Daoy (cell line): ENCODE measurements around the gene CEP192. TPM values are rescaled to one million over a fixed set of nuclear protein-coding genes. Genes with fewer than 3 reads are reported as not detected.
"Not testable (repeated sequence)": the region's sequence is repeated elsewhere in the genome, so short reads cannot be mapped to it uniquely, and the experiment has no call there.

Experiments
- DNase-seq: peaks from one replicate; pipeline ENCODE4 v3.0.0-alpha.2; 2015; ENCODE audit warnings: low read depth
- total RNA-seq: library from RNA; depleted of rRNA; stranded (reverse); fragments of >200 nt; shearing (Covaris generic); gene quantifications from 2 replicates; pipeline ENCODE4 v1.2.3, GENCODE V29; 2014

The CEP192 gene
- total RNA-seq, 1 experiment from 2014 or later = 20.7 TPM

GRCh38 chr18:12993439-12993838 lies 2.3 kb downstream of the CEP192 start:
- no peak for DNase-seq

- DNase-seq = no peak
Observed at GRCh38 chr18:12995424-12995823, 4.3 kb downstream of the CEP192 start.

DNA sequence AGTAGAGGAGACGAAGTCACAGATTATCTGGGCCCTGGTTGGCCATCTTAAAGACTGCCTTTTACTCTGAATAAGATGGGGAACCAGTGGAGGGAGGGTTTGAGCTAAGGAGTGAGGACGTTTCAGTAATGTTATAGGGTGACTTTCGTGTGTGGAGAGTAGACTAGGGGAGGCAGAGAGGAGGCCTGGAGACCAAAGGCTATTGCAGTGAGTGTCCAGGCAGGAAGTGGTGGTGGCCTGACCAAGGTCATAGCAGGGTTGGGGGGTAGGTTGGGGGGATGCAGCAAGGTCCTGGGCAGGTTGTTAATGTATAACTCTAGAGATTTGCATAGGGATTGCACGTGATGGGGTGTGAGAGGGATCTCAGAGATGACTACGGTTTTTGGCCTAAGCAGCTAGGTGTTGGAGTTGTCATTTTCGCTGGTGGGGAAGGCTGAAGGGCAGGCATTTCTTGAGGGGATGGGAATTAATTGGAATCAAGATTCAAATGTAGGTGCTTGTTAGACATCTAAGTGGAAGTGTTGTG lies 4.9 kb downstream of the CEP192 start:
- no peak for DNase-seq

DNA sequence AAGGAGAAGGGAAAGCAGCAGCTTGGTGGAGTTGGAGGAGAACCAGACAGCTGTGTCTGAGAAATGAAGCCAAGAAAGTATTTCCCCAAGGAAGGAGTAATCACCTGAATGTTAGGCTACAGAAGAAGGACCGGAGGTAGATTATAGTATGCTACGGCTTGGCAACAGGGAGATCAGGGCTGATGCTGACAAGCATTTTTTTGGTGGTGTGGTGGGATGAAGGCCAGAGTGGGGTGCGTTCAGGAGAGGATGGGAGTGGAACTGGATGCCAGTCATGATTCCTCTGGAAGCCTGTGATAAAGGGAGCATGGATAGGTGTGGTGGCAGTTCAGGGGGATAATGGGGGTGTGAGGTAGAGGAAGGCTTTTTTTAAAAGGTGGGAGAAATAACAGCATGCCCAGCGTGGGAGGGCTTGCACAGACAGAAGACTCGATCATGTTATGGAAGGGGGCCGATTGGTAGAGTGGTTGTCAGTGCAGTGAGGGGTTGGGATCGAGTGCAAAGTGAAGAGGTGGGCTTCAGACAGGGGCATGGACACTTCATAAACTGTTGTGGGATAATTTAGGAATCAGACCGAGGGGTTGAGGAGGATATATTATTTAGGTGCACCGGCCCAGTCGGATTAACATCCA lies 5.6 kb downstream of the CEP192 start:
- DNase-seq = no peak

DNA sequence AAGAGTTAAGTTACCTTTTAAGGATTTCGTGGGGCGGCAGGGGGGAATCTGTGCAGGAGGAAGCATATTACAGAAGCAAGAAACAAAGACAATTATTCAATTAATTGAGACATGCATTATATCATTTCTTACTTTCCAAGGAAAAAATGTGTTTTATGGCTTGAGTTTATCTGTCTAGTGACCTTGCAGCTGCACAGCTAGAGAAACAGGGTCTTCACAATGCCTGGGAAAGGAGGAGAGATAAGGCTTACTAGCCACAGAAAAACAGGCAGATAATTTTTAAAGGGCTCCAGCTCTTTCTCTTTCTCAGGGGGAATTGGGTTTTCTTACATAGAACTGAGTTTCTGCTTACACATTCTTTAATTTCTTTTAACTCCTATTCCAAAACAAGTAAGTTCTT lies 6.2 kb downstream of the CEP192 start:
- not testable (repeated sequence) for DNase-seq

DNA sequence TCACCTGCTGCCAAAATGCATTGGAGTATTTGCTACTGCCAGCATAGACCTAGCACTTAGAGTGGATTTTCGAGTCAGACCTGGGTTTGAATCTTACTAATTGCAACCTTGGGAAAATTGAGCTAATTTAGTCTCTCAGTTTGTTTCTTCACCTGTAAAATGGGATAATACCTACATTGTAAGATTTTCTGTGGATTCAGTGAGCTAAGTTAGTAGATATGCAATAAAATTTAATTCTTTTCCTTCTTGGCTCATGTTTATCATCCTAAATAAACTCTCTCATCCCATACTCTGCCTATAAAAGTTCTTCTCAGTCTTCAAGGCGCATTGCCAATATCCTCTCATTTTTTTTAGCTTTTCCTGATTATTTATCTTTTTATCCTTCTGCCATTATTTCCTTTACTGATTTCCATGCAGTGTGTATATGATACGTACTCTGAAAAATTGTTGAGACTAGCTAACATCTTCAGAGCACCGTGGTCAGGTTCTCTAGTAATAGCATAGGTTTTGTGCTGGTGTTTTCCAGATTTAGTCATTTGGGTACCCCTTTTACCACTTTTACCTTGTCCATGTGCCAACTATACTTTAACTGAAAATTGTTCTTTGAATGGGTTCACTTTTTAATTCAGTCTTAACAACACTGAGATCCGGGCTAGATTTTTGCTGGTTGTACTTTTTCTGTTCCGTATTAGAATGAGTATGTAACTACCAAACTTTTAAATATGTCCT lies 7.3 kb downstream of the CEP192 start:
- DNase-seq = no peak

DNA sequence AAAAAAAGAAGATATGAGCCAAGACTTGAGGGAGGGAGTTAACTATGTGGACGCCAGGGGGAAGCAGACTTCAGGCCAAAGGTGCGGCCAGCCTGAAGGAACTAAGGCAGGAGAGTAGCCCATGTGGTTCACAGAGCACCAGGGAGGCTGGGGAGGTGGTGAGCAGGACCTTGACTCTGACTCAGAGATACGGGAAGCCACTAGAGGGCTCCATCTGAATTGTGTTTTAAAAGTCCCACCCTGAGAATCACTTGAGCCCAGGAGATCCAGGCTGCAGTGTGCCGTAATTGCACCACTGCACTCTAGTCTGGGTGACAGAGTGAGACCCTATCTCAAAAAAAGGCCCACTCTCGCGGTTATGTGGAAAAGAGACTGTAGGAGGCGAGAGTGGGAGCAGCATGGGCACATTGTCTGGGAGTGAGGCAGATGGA lies 12.3 kb downstream of the CEP192 start:
- peak; percentile 41 for DNase-seq

DNA sequence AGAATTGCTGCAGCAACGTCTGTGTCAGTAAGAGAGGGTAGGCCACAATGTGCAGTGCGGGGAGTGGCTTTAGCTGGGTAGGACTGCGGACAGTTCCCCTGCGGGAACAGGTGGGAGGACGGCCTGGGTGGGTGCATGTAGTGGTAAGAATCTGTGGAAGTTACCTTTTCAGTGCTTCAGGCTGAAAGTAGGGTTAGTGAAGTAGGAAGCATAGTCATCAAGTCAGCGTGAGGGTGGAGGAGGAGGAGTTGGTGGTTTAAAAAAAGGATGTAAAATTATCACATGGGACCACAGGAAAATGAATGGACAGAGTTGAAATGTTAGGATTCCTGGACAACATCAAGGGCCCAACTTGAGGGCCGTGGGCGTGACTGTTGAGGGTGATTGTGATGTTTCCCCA lies 13.2 kb downstream of the CEP192 start:
- DNase-seq = no peak

DNA sequence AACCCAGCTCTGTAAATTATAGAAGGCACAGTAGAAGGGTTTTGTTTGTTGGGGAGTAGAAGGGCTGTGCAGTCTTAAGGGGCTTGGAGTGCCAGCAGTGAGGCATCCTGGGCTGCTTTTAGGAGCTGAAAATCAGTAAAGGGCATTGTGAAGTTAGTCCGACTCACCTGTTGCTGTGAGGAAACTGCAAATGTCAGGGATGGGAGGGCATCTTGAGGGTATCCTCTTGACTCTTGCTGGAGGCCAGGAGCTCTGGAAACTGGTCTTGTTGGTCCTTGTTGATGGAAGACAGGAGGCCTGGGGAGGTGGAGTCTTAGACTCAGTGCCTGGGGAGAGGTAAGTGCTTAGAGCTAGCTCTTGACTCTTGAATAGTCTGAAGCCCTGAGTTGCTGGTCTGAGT lies 14.1 kb downstream of the CEP192 start:
- DNase-seq = no peak

GRCh38 chr18:13006531-13007247 lies 15.5 kb downstream of the CEP192 start:
- no peak for DNase-seq

- DNase-seq = no peak
Observed at GRCh38 chr18:13007248-13007560, 16.0 kb downstream of the CEP192 start.

GRCh38 chr18:13011719-13012118 lies 20.6 kb downstream of the CEP192 start:
- no peak for DNase-seq

DNA sequence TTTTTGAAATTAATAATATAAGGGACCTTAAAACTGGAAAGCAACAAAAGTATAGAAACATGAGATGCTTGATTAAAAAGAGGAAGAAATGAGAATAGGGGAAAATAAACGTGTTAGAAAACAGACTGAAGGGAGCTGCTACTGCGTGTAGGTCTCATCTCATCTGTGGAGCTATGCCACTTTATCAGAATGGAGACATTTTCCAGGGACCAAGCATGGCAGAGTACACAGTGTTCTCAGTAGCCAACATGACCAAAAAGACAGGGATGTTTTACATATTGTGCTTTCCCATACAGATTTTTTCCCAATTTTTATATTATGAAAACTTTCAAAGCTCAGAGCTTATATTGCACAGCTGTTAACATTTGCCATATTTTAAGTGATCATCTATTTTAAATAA lies 23.1 kb downstream of the CEP192 start:
- no peak for DNase-seq

DNA sequence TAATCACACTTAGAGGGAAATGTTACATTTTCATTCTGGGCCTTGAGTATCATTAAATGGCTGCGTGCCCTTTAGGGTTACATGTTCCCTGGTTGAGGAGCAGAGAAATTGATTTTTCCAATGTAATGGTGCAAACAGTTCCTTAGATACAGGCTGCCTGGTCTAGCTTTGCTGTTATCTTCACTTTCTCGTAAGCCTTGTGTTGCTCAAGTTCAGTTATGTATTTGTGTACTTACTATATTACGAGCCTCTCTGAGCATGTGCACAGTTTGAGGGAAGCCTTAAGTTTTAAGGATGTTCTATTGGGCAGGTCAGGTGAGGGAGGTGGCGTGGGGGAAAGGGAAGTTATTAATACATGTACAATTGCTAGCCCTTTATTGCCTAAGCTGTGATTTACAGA lies 23.7 kb downstream of the CEP192 start:
- DNase-seq = no peak

DNA sequence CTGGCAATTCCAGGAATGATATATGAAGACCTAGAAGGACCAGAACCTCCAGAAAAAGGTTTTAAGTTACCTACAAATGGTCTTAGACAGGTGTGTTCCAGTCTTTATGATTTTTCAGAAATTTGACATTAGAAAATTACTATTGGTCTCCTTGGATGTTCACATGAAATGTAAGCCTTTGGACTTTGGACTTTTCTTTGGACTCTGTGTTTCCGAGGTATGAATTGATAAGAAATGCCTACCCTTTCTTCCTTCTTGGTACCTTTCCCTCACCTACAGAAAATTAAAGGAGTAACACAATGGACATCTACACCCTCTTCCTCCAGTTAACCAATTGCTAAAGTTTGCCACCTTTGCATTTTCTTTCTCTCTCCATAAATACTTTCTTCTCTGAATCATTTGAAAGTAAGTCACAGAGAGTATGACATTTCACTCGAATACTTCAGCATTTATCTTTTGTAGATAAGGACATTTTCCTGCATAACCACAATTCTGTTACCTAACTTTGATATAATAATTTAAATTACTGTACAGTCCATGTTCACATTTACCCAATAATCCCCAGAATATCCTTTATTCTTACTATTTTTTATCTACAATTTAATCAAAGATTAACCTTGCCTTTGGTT lies 26.2 kb downstream of the CEP192 start:
- DNase-seq = no peak

DNA sequence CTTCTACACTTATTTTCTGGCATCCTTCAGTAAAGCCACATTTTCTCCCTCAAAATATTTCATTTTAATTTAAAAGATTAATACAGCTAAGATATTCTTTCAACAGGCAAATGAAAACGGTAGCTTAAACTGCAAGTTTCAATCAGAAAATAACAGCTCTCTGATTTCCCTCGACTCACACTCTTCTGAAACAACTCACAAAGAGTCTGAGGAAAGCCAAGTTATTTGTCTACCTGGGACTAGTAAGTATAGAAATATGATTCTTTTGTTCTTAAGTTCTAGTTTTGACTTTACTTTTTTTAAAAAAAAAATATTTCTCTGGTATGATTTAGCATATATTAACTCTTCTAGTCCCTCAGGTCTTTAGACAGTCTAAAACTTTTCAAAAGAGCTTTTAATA lies 27.2 kb downstream of the CEP192 start:
- DNase-seq = no peak

DNA sequence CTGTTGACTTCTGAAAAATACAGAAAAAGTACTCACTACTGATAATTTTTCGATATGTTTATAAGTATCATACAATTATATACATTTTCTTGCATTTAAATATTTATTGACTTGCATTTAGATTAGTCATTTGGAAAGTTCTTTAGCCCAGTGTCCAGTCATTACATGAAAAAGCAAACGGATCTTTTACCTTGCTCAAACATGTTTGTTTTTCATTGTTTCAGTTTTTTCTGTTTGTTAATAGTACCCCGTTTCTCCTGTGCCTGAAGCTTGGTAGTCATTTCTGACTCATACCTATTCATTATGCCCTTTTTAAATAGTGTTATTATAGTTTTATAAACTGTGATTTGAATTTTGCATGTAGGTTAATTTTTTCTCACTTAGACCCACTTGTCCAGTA lies 28.1 kb downstream of the CEP192 start:
- no peak for DNase-seq

- no peak for DNase-seq
Observed at GRCh38 chr18:13022644-13023043, 31.5 kb downstream of the CEP192 start.

DNA sequence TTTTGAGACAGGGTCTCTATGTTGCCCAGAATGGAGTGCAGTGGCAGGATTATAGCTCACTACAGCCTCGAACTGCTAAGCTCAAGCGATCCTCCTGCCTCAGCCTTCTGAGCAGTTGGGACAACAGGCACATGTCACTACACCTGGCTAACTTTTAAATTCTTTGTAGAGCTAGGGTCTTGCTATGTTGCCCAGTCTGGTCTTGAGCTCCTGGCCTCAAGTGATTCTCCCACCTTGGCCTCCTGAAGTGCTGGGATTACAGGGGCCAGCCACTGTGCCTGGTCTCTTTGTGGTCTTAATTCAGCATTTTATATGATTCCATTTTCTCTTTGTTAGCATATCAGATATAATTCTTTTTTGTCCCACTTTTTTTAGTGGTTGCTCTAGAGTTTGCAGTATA lies 34.1 kb downstream of the CEP192 start:
- no peak for DNase-seq

GRCh38 chr18:13026583-13027270 lies 35.6 kb downstream of the CEP192 start:
- no peak for DNase-seq

DNA sequence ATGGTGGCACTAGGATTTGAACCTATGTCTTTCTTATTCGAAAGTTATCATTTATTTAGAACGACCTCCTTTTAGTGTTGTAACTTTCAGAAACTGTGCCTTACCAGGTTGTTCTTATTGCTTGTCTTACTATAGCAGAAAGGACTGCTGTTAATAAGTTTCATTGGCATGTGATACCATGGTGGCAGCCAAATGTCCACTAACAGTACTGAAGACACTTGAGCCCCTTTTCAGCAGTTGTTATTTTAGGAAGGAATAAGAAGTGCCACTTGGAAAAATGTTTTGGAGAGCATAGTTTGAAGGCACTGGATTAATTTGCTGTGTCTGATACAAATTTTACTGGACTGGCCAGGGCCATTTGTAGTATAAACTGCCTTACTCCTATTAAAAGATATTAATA lies 37.7 kb downstream of the CEP192 start:
- no peak for DNase-seq

GRCh38 chr18:13032173-13032572 lies 41.0 kb downstream of the CEP192 start:
- no peak for DNase-seq
